ENCODE measurements around the gene S100A2. TPM values are rescaled to one million over a fixed set of nuclear protein-coding genes. Genes with fewer than 3 reads are reported as not detected.
A peak's percentile ranks its signal among the peaks of the same experiment; 100 is the strongest.
"Not testable (repeated sequence)": the region's sequence is repeated elsewhere in the genome, so short reads cannot be mapped to it uniquely, and the experiment has no call there.

S100A2 gene
- total RNA-seq, 4 donors from 2014 or later: 2.7 to 73.3 (median 14.2) TPM

DNA sequence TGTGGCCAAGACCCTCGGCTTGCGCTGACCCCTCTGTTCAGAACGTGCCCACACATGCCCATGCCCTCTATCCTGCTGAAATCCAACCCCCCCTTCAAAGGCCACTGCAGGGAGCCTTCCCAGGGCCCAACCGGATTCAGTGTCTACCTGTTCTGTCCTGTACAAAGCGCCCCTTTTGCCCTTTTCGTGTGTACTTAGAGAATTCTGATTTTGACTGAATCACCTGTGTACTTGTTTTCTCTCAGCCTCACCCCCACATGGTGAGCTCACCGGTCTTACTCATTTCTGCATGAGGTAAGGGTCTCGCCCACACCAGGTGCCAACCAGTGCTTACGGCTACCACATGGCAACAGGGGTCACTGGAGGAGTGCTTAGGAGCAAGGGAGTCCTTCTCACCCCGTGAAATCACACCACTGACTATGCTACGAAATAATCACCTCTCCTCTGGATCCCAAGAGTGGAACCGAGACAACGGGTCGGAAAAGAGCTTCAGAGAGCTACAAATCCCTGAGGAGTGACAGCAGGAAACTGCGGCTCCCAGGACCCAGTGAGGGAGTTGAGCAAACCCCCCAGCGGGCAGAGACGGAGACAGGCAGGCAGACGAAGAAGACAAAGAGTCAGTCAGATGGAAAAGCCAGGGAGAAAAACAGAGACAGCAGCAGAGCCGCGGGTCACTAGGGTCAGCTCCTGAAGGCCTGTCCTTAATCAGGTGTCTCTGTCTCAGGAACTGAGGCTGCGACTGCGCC lies 2.1 kb upstream of the S100A2 start:
- peaks cover 22 to 53% (median 35%) of the 10 kb centered on the region in 3 donors for H3K4me1 ChIP-seq
- peak overlapping the region; percentile 2 to 39 for H3K4me3 ChIP-seq

DNA sequence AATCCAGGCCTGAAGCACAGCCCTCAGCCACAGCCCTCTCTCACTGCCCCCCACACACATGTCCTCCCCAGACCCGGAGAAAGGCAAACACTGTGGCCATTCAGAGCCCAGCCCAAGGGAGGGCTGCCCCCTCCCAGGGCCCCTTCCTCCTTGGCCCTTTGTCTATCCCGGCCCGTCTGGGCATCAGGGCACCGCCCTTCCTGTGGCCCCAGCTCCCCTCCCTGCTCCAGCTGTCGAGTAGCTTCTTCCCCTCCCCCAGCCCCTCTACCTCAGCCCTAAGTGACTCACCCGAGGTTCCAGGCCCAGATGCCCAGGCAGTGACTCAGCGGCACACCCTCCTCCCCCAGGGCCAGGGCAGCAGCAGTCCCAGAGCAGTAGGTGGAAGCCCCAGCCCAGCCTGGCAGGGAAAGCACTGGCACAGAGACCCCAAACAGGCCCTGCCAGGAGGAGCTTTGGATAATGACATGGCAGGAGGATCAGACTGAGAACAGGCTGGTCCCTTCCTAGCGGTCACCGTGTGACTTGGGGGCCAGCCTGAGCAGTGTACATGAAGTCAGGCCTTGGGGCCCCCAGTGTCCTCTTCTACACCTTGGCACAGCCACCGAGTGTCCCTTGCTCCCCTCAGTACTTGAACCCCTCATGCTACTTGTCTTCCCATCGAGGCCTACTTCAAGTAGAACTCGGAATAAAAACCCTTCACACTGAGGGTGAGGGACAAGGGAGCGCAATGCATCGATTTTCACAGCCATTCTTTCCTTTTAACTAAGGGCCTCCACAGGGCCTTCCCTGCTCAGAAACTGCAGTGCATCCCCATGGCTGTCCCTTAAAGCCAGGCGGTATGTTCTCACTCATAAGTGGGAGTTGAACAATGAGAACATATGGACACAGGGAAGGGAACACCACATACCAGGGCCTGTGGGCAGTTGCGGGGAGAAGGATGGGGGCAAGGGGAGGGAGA lies 1.0 kb upstream of the S100A2 start:
- Histone ChIP-seq H3K36me3 (no peaks in the 10 kb centered on the region), H3K4me1 (peaks cover 22 to 44% (median 35%) of the 10 kb centered on the region in 3 donors), H3K9me3 (no peaks in the 10 kb centered on the region), H3K27me3 (no peaks in the 10 kb centered on the region), H3K4me3 (no peak overlapping the region), H3K27ac (peak overlapping the region; percentile 78 to 95 (median 86))
- 49 to 71% methylated on average over 4 to 9 of the region's 16 CpGs for WGBS, 2 donors (ENCODE audit: low coverage in 1 of 2)
- ATAC-seq: peak; percentile 96
- TF ChIP-seq, protein P1, sequence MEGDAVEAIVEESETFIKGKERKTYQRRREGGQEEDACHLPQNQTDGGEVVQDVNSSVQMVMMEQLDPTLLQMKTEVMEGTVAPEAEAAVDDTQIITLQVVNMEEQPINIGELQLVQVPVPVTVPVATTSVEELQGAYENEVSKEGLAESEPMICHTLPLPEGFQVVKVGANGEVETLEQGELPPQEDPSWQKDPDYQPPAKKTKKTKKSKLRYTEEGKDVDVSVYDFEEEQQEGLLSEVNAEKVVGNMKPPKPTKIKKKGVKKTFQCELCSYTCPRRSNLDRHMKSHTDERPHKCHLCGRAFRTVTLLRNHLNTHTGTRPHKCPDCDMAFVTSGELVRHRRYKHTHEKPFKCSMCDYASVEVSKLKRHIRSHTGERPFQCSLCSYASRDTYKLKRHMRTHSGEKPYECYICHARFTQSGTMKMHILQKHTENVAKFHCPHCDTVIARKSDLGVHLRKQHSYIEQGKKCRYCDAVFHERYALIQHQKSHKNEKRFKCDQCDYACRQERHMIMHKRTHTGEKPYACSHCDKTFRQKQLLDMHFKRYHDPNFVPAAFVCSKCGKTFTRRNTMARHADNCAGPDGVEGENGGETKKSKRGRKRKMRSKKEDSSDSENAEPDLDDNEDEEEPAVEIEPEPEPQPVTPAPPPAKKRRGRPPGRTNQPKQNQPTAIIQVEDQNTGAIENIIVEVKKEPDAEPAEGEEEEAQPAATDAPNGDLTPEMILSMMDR (IDR thresholded peaks at IDR 0.05): peak in 1 of 4 experiments; percentile 11
- TF ChIP-seq POLR2A (IDR thresholded peaks at IDR 0.05) (no peak), POLR2AphosphoS5 (IDR thresholded peaks at IDR 0.05) (peak; percentile 94), EP300 (IDR thresholded peaks at IDR 0.05) (no peak)

More for the DNA sequence above, 2.1 kb upstream of the S100A2 start:
- Histone ChIP-seq H3K36me3 (no peaks in the 10 kb centered on the region), H3K27ac (peak overlapping the region; percentile 60 to 95 (median 86)), H3K9me3 (no peaks in the 10 kb centered on the region), H3K27me3 (no peaks in the 10 kb centered on the region)
- TF ChIP-seq, protein P1 (IDR thresholded peaks at IDR 0.05): no peak
- TF ChIP-seq POLR2A (IDR thresholded peaks at IDR 0.05): no peak
- TF ChIP-seq EP300 (IDR thresholded peaks at IDR 0.05): no peak
- no peak for TF ChIP-seq POLR2AphosphoS5 (IDR thresholded peaks at IDR 0.05)
- 70 to 100% methylated on average over 2 to 8 of the region's 22 CpGs for WGBS, 2 donors (ENCODE audit: low coverage in 1 of 2)
- no peak for ATAC-seq

DNA sequence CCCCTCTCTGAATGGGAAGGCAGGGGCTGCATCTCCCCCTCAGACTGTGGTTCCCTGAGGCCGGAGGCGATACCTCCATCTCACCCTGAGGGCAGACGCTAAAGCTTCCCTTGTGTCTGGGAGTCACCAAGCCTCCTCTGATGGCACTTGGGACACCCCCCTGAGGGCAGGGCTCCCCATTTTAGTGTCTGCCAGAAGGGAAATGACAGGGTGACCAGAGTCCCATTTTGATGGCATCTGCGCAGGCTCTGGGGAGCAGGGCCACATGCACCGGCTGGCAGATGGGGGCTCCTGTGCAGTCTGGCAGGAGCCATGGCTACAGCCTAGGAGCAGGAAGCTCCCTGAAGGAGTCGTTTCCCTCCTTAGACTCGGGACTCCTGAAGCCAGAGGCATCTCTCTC lies 1.7 kb downstream of the S100A2 start:
- TF ChIP-seq EP300 (IDR thresholded peaks at IDR 0.05) (no peak), POLR2AphosphoS5 (IDR thresholded peaks at IDR 0.05) (no peak), POLR2A (IDR thresholded peaks at IDR 0.05) (no peak)
- no peaks in the 10 kb centered on the region for H3K9me3 ChIP-seq
- no peaks in the 10 kb centered on the region for H3K36me3 ChIP-seq
- H3K27ac ChIP-seq: peak overlapping the region in 2 of 4 donors; percentile 1 to 21
- peaks cover 22 to 43% (median 35%) of the 10 kb centered on the region in 3 donors for H3K4me1 ChIP-seq
- no peak overlapping the region for H3K4me3 ChIP-seq
- no peaks in the 10 kb centered on the region for H3K27me3 ChIP-seq
- ATAC-seq: no peak
- WGBS, 2 donors (ENCODE audit: low coverage in 1 of 2): 83% methylated on average over 2 of the region's 7 CpGs; no CpG with 5 or more reads in 1 of the 2 donors

DNA sequence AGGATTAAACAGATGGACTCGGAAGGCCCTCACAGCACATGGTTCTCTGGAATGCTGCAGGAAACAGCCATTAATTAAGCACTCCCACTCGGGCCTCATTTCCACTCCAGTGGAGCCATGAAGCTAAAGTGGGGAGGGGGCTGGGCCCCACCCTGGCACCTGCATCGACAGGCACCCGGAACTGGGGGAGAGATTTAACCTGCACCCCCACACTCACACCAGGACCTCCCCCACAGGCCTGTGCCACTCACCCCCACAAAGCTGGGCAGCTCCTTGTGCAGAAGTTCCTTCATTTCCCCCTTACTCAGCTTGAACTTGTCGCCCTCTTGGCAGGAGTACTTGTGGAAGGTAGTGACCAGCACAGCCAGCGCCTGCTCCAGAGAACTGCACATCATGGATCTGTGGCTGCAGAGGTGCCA lies 2.2 kb downstream of the S100A2 start:
- TF ChIP-seq, protein P1 (IDR thresholded peaks at IDR 0.05): no peak
- TF ChIP-seq POLR2AphosphoS5 (IDR thresholded peaks at IDR 0.05) (no peak), POLR2A (IDR thresholded peaks at IDR 0.05) (no peak), EP300 (IDR thresholded peaks at IDR 0.05) (no peak)
- no peak overlapping the region for H3K27ac ChIP-seq
- WGBS, 2 donors (ENCODE audit: low coverage in 1 of 2): 63 to 81% methylated on average over 2 to 3 of the region's 6 CpGs
- no peak for ATAC-seq
- peaks cover 22 to 38% (median 33%) of the 10 kb centered on the region in 3 donors for H3K4me1 ChIP-seq
- H3K9me3 ChIP-seq: no peaks in the 10 kb centered on the region
- H3K36me3 ChIP-seq: no peaks in the 10 kb centered on the region
- no peaks in the 10 kb centered on the region for H3K27me3 ChIP-seq
- H3K4me3 ChIP-seq: no peak overlapping the region

DNA sequence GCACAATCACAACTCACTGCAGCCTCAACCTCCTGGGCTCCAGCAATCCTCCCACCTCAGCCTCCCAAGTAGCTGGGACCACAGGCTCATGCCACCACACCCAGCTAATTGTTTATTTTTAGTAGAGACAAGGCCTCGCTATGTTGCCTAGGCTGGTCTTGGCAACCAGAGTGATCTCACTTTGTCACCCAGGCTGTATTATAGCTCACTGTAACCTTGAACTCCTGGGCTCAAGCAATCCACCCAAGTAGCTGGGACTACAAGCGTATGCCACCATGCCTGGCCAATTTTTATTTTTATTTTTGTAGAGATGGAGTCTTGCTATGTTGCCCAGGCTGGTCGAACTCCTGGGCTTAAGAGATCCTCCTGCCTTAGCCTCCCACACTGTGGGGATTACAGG lies 3.6 kb downstream of the S100A2 start:
- WGBS, 2 donors (ENCODE audit: low coverage in 1 of 2): 70 to 88% methylated on average over 2 of the region's 3 CpGs
- H3K27ac ChIP-seq, H3K27me3 ChIP-seq, H3K4me3 ChIP-seq, H3K9me3 ChIP-seq, ATAC-seq, H3K36me3 ChIP-seq: not testable (repeated sequence)
- peaks cover 14 to 23% (median 18%) of the 10 kb centered on the region in 3 donors for H3K4me1 ChIP-seq
